Lung (tissue), 12 donors: ENCODE measurements around the gene LDLRAD4. TPM values are rescaled to one million over a fixed set of nuclear protein-coding genes. Genes with fewer than 3 reads are reported as not detected.

Source experiments
- ATAC-seq: fragments of 200-7000 bp; cut with Tn5 transposase; one replicate; pipeline ENCODE4 v1.9.1; 2020; ENCODE audit warnings: moderate number of reproducible peaks; ENCODE audit not compliant: insufficient read depth, low FRiP score
- DNase-seq, 3 donors: peaks; one replicate each; pipeline ENCODE4 v3.0.0-alpha.2; 2013 to 2017
- H3K27ac ChIP-seq, 2 donors: one replicate each; pipeline ENCODE4 v1.5.1; 2013; ENCODE audit warnings: mild to moderate bottlenecking in 2 of 2, moderate library complexity in 2 of 2, control low read depth in 1 of 2, inconsistent platforms in 1 of 2, low read depth in 1 of 2, low read length in 1 of 2
- H3K27me3 ChIP-seq, 3 donors: one replicate each; pipeline ENCODE4 v1.5.1; 2013; ENCODE audit warnings: low read length in 2 of 3; ENCODE audit not compliant: control insufficient read depth in 3 of 3, insufficient read depth in 3 of 3
- H3K36me3 ChIP-seq, 4 donors: one replicate each; pipeline ENCODE4 v1.5.1; 2013; ENCODE audit warnings: low read length in 4 of 4, mild to moderate bottlenecking in 1 of 4, moderate library complexity in 1 of 4; ENCODE audit not compliant: control insufficient read depth in 4 of 4, insufficient read depth in 4 of 4
- H3K4me1 ChIP-seq, 5 donors: one replicate each; pipeline ENCODE4 v1.5.1; 2013; ENCODE audit warnings: low read length in 5 of 5, mild to moderate bottlenecking in 2 of 5, moderate library complexity in 1 of 5; ENCODE audit not compliant: control insufficient read depth in 5 of 5, insufficient read depth in 5 of 5
- H3K4me3 ChIP-seq: one replicate; pipeline ENCODE4 v1.5.1; 2013; ENCODE audit warnings: mild to moderate bottlenecking, control low read depth, moderate library complexity
- H3K9ac ChIP-seq, 2 donors: one replicate each; pipeline ENCODE4 v1.5.1; 2013; ENCODE audit warnings: low read length in 2 of 2, control low read depth in 1 of 2; ENCODE audit not compliant: insufficient read depth in 1 of 2
- H3K9me3 ChIP-seq, 4 donors: one replicate each; pipeline ENCODE4 v1.5.1; 2013; ENCODE audit warnings: low read length in 3 of 4, mild to moderate bottlenecking in 1 of 4, moderate library complexity in 1 of 4; ENCODE audit not compliant: control insufficient read depth in 4 of 4, insufficient read depth in 3 of 4
- WGBS, 2 donors: extraction: QIAGEN DNeasy Blood & Tissue Kit; methylation state at CpG; one replicate each; pipeline ENCODE4 v1.1.7; 2013; 5-methylcytosine and 5-hydroxymethylcytosine counted together
- polyA plus RNA-seq, 2 donors: library from polyadenylated mRNA; stranded (reverse); fragments of 200-250 nt; gene quantifications; one replicate each; pipeline ENCODE4 v1.2.1, GENCODE V29; 2013
- total RNA-seq, 2 donors: library from RNA; depleted of rRNA in 1 of 2; stranded (reverse); fragments of >200 nt in 1 of 2; gene quantifications; one replicate each; pipeline ENCODE4 v1.2.1, GENCODE V29; 2014 to 2021
- TF ChIP-seq, protein P1 (sequence below): IDR thresholded peaks from 2 replicates; pipeline ENCODE4 v1.5.1; 2012; ENCODE audit warnings: mild to moderate bottlenecking; ENCODE audit errors: control extremely low read depth, extremely low read depth
- donor health status: control.
- donor health status: control.
- donor health status: Bipolar disorder and iron deficiency.
- donor health status: healthy.
- donor health status: DM: yes; HTN: yes; CAD: no.

LDLRAD4 gene
- total and polyA plus RNA-seq, 4 donors = 3.2 to 62.4 (median 19.9) TPM

DNA sequence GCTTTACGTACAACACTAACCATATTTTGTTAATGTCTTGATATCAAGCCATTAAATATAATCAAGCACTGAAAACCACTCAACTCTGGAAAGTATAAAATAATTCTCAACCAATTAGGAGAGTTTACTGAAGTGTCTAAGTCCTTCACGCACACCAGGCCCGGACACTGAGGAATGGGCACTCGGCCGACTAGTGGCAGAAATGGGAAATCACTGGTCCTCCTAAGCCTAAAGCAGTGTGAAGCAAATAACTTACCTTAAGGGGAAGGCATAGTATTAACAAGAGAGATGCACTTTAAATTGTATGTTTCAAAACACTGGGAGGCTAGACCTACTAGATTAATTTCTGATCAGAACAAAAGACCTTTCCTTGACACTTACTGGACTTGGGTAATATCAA is 462.1 kb downstream of the LDLRAD4 start:
- H3K36me3 ChIP-seq = no peaks in the 10 kb centered on the region
- H3K27me3 ChIP-seq = no peaks in the 10 kb centered on the region
- H3K4me3 ChIP-seq = no peak overlapping the region
- no peak overlapping the region for H3K27ac ChIP-seq
- peaks cover 0 to 2% (median 0%) of the 10 kb centered on the region in 4 donors for H3K9me3 ChIP-seq
- H3K9ac ChIP-seq = no peak overlapping the region
- TF ChIP-seq, protein P1, sequence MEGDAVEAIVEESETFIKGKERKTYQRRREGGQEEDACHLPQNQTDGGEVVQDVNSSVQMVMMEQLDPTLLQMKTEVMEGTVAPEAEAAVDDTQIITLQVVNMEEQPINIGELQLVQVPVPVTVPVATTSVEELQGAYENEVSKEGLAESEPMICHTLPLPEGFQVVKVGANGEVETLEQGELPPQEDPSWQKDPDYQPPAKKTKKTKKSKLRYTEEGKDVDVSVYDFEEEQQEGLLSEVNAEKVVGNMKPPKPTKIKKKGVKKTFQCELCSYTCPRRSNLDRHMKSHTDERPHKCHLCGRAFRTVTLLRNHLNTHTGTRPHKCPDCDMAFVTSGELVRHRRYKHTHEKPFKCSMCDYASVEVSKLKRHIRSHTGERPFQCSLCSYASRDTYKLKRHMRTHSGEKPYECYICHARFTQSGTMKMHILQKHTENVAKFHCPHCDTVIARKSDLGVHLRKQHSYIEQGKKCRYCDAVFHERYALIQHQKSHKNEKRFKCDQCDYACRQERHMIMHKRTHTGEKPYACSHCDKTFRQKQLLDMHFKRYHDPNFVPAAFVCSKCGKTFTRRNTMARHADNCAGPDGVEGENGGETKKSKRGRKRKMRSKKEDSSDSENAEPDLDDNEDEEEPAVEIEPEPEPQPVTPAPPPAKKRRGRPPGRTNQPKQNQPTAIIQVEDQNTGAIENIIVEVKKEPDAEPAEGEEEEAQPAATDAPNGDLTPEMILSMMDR = no peak
- H3K4me1 ChIP-seq = peaks cover 0 to 13% (median 0%) of the 10 kb centered on the region in 5 donors
- peak; percentile 25 to 50 (median 39) for DNase-seq
- 82 to 83% methylated on average over 5 of the region's 5 CpGs for WGBS, 2 donors
- ATAC-seq = no peak

DNA sequence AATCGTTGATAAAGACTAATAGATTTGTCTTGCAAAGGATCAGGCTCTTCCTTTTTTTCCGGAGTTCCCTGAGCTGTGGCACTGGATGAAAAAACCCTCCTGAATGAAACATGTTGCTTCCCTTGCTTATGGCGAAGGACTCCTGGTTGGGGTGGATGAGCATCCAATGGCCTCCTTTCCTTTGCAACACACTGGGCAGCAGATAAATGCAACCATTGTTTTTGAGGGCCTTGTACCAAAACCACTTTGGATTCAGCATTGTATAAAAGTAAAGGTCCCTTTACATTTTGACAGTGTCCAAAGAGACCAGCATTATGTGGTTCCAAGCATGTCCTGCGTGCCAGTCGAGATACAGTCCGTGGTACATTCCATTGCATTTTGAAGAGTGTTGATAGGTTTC is 463.1 kb downstream of the LDLRAD4 start:
- H3K27ac ChIP-seq = no peak overlapping the region
- ATAC-seq = no peak
- H3K4me1 ChIP-seq = peaks cover 0 to 13% (median 0%) of the 10 kb centered on the region in 5 donors
- no peak overlapping the region for H3K4me3 ChIP-seq
- no peak overlapping the region for H3K9ac ChIP-seq
- H3K9me3 ChIP-seq = peaks cover 0 to under 1% (median 0%) of the 10 kb centered on the region in 4 donors
- no peak for DNase-seq
- TF ChIP-seq, protein P1 = no peak
- H3K36me3 ChIP-seq = no peaks in the 10 kb centered on the region
- WGBS, 2 donors = 97% methylated on average over 6 of the region's 6 CpGs
- no peaks in the 10 kb centered on the region for H3K27me3 ChIP-seq

DNA sequence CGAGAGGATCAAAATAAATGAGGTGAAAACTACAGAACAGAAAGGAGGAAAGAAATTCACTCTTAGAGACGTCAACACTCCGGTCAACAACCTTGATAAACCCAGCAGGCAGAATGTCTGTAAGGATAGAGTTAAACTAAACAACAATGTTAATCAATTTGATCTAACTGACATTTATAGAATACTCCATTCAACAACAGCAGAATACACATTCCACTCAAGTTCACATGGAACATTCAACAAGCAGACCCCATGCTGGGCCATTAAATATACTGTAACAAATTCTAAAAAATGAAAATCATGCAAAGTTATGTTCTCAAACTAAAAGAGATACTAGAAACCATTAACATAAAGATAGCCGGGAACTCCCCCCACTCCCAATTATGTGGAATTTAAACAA is 466.0 kb downstream of the LDLRAD4 start:
- no peaks in the 10 kb centered on the region for H3K9me3 ChIP-seq
- no peak overlapping the region for H3K4me3 ChIP-seq
- DNase-seq = no peak
- TF ChIP-seq, protein P1 = no peak
- no peak overlapping the region for H3K9ac ChIP-seq
- no peak overlapping the region for H3K27ac ChIP-seq
- no peak for ATAC-seq
- H3K4me1 ChIP-seq = peaks cover 0 to 15% (median 0%) of the 10 kb centered on the region in 5 donors
- H3K27me3 ChIP-seq = no peaks in the 10 kb centered on the region
- peaks cover 0 to 5% (median 0%) of the 10 kb centered on the region in 4 donors for H3K36me3 ChIP-seq
- WGBS, 2 donors = 90 to 94% methylated on average over 4 of the region's 4 CpGs
